Brain pericyte (primary cell): ENCODE data around the gene SLC6A9.
A peak's percentile ranks its signal among the peaks of the same experiment; 100 is the strongest.

ENCODE experiments used
- DNase-seq: peaks from one replicate; pipeline ENCODE4 v3.0.0-alpha.2; 2012; ENCODE audit warnings: low read depth, low spot score

Gene SLC6A9

GRCh38 chr1:44002165-44002564 is 29.1 kb downstream of the SLC6A9 start:
- no peak for DNase-seq

DNA sequence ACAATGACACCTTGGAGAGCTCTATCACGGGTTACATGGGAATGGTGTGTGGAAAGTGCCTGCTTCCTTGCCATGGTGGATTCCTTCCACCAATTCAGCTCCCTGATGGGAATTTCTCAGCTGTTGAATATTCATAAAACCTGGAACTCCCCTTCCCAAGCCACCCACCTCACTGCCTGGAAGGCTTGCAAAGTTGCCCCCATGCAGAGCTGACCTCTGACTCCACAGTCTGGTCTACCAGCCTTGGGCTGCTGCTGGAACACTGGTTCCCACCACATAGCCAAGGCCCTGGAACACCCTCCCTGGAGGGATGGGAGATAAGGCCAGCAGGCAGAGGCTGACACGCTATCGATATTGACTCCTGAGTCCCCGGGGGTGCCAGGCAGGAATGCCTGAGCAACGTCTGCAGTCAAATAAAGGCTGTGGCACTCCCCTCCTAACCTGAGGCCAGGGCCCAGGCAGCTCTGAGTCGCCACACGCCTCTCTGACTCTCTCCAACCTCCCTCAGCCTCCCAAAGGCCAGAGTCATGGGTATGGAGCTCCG is 31.1 kb downstream of the SLC6A9 start:
- no peak for DNase-seq

DNA sequence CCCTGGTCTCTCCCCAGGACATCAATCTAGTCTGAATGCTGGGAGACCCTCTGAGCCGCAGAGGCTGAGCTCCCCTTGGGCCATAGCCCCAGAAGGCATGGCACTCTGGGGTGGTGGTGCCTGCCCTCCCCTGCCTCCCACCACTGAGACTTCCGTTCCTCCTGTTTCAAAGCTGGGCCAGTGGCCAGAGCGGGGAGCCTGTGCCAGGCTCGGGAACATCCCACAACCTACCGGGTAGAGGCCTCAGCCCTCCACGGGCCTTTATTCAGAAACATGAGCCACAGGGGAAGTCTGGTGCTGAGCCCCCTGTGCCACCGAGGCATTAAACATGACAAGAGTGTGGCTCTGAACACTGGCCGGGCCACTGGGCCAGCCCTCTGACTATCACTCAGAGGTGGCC is 31.8 kb downstream of the SLC6A9 start:
- no peak for DNase-seq

DNA sequence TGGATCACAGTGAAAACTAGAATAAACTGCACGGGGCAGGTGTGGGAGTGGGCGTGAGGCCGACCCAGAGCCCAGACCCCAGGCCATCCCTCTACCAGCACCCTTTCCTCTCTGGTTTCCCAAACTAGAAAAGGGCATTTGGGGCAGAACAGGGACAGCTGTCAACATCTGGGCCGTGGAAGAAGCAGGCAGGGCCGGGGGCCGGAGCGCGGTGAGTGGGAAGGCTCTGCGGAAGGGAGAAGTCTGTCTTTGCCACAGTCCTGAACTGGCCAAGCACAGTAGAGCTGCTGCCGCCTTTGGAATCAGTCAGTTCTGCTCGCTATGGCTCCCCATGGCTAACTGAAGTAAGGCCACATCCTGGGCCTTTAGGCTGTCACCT is 33.3 kb downstream of the SLC6A9 start:
- no peak for DNase-seq

- DNase-seq: no peak
These were observed 33.8 kb downstream of the SLC6A9 start for GRCh38 chr1:43997295-43997999.

GRCh38 chr1:43996733-43997115 is 34.5 kb downstream of the SLC6A9 start:
- DNase-seq: no peak

DNA sequence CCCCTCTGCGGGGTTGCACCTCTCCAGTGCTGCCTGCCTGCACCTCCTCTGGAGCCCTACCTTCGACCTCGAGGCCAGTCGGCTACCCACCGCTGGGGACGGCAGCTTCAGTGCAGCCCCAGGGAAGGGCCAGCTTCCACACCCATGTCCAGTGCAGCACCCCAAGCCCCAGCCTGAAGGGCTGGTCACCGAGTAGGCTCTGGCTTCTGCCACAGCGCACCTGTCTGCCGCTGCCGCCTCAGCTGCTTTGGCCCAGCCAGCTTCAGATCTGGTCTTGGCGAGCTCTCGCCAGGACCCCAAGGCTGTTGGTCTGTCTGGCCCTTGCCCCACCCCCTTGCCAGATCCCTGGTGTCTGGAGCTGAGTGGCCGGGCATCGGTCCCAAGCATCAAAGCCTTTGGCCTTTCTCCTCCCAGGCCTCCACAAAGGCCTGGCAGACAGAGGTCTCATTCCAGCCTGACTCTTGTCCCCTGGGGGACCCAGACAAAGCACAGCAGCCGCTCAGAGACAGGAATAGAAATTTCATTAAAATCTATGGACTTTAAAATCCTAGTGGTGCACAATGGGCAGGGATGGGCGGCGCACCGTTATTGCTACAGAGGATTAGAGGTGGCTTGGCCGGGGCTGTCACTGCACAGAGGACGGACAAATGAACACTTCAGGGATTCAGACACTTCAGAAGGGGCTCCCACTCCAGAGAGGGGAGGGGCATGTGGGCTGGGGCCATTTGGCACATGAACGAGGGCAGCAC is 35.1 kb downstream of the SLC6A9 start:
- DNase-seq: no peak

- DNase-seq: no peak
These were observed 36.2 kb downstream of the SLC6A9 start for GRCh38 chr1:43994794-43995790.

DNA sequence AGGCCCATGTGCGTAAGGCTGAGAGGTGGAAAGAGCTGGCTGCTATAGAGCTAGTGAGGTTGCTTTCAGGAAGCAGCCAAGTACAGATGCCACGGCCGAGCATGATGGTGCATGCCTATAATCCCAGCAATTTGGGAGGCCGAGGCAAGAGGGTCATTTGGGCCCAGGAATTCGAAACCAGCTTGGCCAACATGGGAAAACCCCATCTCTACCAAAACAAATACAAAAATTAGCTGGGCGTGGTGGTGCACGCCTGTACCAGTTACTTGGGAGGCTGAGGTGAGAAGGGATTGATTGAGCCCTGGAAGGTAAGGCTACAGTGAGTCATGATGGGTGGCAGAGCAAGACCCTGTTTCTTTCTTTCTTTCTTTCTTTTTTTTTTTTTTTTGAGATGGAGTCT is 37.2 kb downstream of the SLC6A9 start:
- no peak for DNase-seq

GRCh38 chr1:43993206-43993914 is 37.9 kb downstream of the SLC6A9 start:
- DNase-seq: no peak

- no peak for DNase-seq
These were observed 38.8 kb downstream of the SLC6A9 start for GRCh38 chr1:43992232-43992995.

DNA sequence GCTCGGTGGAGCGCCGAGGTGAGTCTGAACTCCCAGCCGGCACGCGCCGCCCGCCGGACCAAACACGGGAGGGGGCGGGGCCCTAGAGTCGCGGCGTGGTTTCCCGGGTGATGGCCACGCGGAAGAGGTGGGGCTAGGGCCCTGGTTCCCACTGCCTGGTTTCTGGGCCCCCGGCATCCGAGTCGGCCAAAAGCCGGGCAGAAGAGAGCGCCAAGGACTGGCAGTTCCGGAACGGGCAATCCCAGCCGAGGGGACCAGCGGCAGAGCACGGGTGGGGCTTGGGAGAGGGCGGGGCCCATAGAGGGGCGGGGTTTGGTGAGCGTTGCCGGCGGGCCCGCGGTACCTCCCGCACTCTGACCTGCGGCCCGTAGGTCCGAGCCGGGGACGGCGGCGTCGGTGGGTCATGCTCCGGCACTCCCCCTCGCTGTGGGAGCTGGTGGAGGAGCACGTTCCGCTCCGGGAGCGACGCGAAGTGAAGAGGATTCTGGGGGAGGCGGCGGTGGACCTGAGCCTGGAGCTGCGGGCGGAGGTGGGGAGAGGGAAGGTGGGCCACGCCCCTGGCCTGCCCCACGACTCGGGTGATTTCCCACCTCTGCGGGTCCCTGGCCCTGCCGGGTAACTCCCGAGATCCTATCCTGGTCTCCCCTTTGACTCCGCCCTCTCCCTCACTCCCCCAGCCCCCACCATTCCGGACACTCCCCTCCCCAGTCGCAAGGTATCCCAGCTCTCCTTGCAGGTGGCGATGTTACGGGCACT is 39.6 kb downstream of the SLC6A9 start, which contains the start of gene CCDC24:
CCDC24 (plus strand) TSS at position 124 of the 756 bp plus-strand sequence; CDS start at position 404, 280 bp downstream.
- peak; percentile 31 for DNase-seq

DNA sequence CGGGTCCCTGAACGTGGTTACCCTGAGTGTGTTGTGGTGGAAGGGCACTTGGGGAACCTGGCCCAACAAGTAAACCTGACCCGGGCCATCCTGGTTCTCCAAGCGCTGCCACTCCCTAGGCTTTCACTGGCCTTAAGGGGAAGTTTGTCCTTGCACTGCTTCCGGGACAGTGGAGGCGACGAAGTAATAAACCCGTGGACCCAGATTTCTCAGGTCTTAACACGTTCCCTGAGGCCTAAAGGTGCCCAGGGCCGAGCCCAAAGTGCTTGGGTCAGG is 40.1 kb downstream of the SLC6A9 start:
- DNase-seq: no peak

DNA sequence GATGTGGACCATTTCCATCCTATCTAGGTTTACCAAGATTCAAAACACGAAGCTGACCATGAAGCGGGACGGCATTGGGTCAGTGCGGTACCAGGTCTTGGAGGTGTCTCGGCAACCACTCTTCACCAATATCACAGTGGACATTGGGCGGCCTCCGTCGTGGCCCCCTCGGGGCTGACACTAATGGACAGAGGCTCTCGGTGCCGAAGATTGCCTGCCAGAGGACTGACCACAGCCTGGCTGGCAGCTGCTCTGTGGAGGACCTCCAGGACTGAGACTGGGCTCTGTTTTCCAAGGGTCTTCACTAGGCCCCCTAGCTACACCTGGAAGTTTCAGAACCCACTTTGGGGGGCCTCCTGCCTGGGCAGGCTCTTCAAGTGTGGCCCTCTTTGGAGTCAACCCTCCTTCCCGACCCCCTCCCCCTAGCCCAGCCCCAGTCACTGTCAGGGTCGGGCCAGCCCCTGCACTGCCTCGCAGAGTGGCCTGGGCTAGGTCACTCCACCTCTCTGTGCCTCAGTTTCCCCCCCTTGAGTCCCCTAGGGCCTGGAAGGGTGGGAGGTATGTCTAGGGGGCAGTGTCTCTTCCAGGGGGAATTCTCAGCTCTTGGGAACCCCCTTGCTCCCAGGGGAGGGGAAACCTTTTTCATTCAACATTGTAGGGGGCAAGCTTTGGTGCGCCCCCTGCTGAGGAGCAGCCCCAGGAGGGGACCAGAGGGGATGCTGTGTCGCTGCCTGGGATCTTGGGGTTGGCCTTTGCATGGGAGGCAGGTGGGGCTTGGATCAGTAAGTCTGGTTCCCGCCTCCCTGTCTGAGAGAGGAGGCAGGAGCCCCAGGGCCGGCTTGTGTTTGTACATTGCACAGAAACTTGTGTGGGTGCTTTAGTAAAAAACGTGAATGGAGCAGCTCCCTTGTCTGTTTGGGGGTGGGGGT is 40.7 kb downstream of the SLC6A9 start:
- DNase-seq: no peak

GRCh38 chr1:43987159-43987902 is 43.9 kb downstream of the SLC6A9 start:
- no peak for DNase-seq

DNA sequence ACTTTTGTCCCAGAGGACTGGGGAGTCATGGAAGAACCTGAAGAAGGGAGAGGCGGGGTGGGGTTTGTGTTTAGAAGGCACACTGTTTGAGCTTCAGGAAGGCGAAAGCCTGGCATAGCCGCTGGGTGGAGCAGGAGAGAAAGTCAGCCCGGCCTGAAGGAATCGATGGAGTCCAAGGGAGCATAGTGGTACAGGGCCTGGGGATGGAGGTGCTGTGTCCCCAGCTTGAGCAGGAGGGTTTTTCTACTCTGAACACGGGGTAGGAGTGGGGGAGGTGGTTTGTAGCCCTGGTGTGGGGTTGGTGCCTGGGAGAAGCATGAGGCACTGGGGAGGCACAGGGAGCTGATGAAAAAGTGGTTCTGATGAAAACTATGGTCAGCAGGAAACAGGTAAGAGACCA is 44.5 kb downstream of the SLC6A9 start:
- DNase-seq: no peak

GRCh38 chr1:43985984-43986595 is 45.2 kb downstream of the SLC6A9 start:
- no peak for DNase-seq

- no peak for DNase-seq
These were observed 46.4 kb downstream of the SLC6A9 start for GRCh38 chr1:43984855-43985254.
